ENCODE data around the gene CADM4.
"Not testable (repeated sequence)": the region's sequence is repeated elsewhere in the genome, so short reads cannot be mapped to it uniquely, and the experiment has no call there.

The CADM4 gene, protein sequence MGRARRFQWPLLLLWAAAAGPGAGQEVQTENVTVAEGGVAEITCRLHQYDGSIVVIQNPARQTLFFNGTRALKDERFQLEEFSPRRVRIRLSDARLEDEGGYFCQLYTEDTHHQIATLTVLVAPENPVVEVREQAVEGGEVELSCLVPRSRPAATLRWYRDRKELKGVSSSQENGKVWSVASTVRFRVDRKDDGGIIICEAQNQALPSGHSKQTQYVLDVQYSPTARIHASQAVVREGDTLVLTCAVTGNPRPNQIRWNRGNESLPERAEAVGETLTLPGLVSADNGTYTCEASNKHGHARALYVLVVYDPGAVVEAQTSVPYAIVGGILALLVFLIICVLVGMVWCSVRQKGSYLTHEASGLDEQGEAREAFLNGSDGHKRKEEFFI

DNA sequence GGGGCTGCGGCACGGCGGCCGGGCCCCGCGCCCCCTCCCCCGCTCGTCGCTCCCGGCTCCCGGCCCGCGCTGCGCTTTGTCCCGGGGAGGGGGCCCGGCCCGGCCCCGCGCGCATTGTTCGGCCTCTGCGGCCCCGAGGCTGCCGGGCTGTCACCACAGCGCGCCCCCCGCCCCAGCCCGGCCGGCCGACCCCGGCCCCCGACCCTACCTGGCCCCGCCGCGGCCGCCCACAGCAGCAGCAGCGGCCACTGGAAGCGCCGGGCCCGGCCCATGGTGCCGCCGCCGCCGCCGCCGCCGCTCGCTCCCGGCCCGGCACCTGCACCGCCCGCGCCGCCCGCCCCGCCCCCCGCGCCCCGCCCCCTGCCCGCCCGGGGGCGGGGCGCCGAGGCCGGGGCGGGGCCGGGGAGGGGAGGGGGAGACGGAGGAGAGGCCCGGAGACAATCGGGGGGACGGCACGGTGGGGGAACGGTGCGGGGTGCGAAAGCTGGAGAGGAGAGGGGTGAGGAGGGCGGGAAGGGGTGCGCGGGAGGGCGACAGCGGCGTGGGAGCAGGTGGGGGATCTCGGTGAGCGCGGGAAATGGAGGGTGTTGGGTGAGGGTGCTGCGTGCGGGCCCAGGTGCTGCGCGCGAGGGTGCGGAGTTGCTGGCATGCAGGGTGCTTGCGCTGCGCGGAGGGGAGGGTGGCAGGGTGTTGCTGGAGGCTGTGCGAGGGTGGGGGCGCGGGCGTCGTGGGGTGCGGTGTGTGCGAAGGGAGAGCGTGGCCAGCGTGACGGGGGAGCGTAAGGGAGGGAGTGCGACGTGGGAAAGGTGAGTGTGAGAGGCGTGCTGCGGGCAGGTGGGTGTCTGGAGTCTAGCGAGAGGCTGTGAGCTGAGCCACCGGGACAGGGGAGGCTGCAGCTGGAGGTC, at the start of gene CADM4:
Gene CADM4 (minus strand): TSS at position 332 of the 905 bp plus-strand sequence. CDS start 60 bp downstream, at position 272.
- DNase-seq, result peak; percentile 62

- no peak for DNase-seq
Measured at GRCh38 chr19:43688059-43688701, 48.5 kb upstream of the CADM4 start.

DNA sequence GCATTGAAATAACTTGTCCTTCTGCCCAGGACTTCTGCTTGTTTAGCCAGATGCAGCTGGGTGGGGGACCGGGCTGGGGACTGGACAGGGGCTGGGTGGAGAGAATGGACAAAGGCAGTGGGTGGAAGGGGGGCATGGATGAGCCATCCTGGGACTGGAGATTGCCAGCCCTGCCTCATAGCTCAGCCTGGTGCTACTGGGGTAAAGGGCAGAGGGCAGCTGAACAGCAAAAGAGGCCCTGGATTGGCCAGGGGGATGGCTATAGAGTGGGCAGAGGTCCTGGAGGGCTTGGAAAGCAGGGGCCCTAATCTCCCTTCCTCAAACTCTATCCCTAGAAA, 48.0 kb upstream of the CADM4 start:
- no peak for DNase-seq

DNA sequence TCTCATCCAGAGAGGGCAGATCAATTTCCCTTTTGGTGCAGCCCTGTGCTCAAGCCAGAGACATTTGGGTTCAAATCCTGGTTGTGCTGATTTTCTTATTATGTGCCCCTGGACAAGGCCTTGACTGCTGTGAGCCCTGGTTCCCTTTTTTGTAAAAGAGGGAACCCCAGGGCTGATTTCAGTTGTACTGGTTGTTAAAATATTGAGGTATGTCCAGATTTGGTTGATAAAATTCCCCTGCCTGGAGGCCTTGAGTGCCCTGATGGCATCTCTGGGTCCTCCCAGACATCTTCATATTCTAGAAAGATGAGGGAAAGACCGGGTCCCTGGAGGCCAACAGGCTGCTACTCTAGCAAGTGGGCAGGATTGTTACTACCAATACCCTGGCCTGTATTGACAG, 44.7 kb upstream of the CADM4 start:
- DNase-seq, result no peak

GRCh38 chr19:43683905-43684304, 44.3 kb upstream of the CADM4 start:
- no peak for DNase-seq

- no peak for DNase-seq
Measured at GRCh38 chr19:43682824-43683661, 43.4 kb upstream of the CADM4 start.

- not testable (repeated sequence) for DNase-seq
Measured at GRCh38 chr19:43682269-43682668, 42.6 kb upstream of the CADM4 start.

GRCh38 chr19:43681821-43682220, 42.2 kb upstream of the CADM4 start:
- DNase-seq, result no peak

DNA sequence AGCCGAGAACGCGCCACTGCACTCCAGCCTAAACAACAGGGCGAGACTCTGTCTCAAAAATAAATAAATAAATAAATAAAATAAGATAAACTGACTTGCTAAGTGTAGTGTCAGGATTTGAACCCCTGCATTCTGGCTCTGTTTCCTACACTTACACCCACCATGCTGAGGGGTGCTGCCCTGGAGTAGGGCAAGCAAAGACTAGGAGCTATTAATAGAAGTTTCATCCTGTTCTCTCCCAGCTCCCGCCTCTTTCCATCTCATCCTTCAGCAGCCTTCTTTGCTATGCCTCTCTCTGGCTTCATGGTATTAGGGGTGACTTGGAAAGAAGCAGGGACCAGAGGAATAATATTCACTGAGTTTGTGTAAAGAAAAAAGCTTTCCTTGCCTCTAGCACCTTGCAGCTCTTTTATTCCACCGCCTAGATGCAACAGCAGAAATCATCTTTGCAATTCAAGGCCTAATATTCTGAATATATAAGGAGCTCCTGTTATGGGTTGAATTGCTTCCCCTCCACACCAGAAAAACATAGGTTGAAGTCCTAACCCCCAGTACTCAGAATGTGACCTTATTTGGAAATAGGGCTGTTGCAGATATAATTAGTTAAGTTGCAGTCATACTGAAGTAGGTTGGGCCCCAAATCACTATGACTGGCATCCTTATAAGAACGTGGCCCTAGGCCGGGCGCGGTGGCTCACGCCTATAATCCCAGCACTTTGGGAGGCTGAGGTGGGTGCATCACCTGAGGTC, 39.0 kb upstream of the CADM4 start:
- no peak for DNase-seq

DNA sequence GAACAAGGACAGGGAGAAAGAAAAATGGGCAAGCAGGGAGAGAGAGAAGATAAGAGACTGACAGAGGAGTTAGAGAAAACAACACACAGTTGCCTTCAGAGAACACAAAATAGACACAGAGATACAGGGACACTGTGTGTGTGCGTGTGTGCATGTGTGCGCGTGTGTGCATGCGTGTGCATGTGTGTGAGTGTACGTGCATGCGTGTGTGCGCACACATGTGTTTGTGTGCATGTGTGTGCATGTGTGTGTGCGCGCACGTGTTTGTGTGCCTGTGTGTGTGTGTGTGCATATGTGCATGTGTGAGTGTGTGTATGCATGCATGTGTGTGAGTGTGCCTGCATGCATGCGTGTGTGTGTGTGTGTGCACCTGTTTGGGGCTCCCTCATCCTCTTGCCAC, 36.3 kb upstream of the CADM4 start:
- DNase-seq, result no peak

DNA sequence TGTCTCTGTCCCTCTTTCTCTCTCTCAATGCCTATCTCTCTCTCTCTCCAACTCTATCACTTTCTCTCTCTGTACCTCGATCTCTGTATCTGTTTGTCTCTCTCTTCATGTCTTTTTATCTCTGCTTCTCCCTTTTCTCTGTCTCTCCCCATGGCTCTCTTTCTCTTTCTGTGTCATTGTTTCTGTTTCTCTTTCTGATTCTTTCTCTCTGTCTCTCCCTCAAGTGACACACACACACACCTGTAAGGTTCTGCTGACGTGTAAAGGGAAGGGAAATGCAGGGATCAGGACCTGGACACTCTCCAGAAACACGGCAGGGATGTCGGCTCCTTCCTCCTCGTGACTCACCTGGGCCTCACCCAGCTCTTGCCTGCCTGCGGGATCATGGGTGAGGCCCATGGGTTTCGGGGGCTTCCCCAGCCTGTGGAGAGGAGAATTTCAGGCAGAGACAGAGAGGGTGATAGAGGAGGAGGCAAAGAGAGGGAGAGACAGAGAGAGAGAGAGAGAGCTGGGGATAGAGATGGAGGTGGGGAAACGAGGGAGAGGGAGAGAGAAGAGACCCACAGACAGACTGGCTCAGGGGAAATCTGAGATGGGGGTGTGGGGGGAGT, 35.7 kb upstream of the CADM4 start:
- no peak for DNase-seq

GRCh38 chr19:43674596-43674995, 34.9 kb upstream of the CADM4 start:
- no peak for DNase-seq

GRCh38 chr19:43674183-43674582, 34.5 kb upstream of the CADM4 start:
- peak; percentile 16 for DNase-seq

GRCh38 chr19:43673637-43674036, 34.0 kb upstream of the CADM4 start:
- DNase-seq, result no peak

DNA sequence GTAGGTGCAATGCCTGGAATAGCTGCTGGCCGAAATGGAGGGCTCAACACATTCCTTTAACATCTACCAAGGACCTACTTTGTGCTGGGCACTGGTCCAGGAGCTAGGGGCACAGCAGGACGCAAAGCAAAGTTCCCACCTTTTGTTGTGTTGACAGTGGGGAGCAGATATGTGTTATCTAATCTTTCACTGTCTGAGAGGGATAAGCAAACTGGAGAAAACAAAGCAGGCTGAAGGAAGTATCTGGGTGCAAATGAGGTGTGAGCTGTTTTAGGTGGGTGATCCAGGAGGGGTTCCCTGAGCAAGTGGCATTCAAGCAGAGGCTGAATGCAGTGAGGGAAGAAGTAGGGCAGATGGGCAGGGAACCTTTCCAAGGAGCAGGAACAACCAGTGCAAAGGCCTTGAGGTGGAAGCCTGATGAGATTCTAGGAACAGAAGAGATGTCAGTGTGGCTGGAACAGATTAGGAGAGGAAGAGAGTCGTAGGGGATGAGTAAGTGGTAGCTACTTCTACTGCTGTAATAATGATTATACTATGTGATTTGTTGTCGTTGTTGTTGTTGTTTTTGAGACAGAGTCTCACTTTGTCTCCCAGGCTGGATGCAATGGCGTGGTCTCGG, 32.5 kb upstream of the CADM4 start:
- no peak for DNase-seq

GRCh38 chr19:43668406-43669109, 28.9 kb upstream of the CADM4 start:
- peak; percentile 98 for DNase-seq

GRCh38 chr19:43667876-43668405, 28.3 kb upstream of the CADM4 start:
- DNase-seq, result no peak

GRCh38 chr19:43667126-43667875, 27.7 kb upstream of the CADM4 start:
- no peak for DNase-seq

- peak; percentile 78 for DNase-seq
Measured at GRCh38 chr19:43664018-43664417, 24.4 kb upstream of the CADM4 start.

All from CD4-positive, alpha-beta T cell treated with Interleukin-17A for 1 hour (primary cell).